ENCODE results near the gene LPXN.

DNA sequence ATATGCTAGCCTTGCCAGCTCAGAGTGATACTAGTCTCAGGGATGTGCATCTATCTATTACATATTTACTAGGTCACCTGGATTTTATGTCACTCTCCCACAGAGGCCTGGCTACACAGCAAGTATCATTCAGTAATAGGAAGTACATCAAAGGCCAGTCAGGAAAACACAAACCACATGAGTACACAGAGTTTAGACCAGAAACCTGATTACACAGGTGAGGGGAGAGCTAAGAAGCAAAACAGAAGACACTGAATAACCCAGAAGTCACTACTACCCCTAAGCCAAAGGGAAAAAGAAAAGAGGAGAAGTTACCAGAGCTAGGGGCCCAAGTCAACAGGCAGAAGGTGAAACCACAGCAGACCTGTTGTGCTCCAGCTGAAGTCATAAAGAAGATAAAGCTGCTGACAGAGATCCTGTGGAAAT lies 13.3 kb downstream of the LPXN start:
- no peak for TF ChIP-seq EGR1 (IDR thresholded peaks at IDR 0.05)
- no peak for TF ChIP-seq EP300 (IDR thresholded peaks at IDR 0.05; ENCODE audit: borderline replicate concordance)
- TF ChIP-seq, protein P1, sequence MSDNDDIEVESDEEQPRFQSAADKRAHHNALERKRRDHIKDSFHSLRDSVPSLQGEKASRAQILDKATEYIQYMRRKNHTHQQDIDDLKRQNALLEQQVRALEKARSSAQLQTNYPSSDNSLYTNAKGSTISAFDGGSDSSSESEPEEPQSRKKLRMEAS (IDR thresholded peaks at IDR 0.05) = no peak
- no peak for TF ChIP-seq FOXM1 (IDR thresholded peaks at IDR 0.05; ENCODE audit: borderline replicate concordance, low read depth)
- TF ChIP-seq RAD21 (IDR thresholded peaks at IDR 0.05; ENCODE audit: low read depth) = no peak
- TF ChIP-seq, protein P2, sequence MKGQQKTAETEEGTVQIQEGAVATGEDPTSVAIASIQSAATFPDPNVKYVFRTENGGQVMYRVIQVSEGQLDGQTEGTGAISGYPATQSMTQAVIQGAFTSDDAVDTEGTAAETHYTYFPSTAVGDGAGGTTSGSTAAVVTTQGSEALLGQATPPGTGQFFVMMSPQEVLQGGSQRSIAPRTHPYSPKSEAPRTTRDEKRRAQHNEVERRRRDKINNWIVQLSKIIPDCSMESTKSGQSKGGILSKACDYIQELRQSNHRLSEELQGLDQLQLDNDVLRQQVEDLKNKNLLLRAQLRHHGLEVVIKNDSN (IDR thresholded peaks at IDR 0.05) = no peak
- TF ChIP-seq TAF1 (IDR thresholded peaks at IDR 0.05; ENCODE audit: low read depth) = no peak
- TF ChIP-seq, protein P3, sequence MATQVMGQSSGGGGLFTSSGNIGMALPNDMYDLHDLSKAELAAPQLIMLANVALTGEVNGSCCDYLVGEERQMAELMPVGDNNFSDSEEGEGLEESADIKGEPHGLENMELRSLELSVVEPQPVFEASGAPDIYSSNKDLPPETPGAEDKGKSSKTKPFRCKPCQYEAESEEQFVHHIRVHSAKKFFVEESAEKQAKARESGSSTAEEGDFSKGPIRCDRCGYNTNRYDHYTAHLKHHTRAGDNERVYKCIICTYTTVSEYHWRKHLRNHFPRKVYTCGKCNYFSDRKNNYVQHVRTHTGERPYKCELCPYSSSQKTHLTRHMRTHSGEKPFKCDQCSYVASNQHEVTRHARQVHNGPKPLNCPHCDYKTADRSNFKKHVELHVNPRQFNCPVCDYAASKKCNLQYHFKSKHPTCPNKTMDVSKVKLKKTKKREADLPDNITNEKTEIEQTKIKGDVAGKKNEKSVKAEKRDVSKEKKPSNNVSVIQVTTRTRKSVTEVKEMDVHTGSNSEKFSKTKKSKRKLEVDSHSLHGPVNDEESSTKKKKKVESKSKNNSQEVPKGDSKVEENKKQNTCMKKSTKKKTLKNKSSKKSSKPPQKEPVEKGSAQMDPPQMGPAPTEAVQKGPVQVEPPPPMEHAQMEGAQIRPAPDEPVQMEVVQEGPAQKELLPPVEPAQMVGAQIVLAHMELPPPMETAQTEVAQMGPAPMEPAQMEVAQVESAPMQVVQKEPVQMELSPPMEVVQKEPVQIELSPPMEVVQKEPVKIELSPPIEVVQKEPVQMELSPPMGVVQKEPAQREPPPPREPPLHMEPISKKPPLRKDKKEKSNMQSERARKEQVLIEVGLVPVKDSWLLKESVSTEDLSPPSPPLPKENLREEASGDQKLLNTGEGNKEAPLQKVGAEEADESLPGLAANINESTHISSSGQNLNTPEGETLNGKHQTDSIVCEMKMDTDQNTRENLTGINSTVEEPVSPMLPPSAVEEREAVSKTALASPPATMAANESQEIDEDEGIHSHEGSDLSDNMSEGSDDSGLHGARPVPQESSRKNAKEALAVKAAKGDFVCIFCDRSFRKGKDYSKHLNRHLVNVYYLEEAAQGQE (IDR thresholded peaks at IDR 0.05; ENCODE audit: low read depth) = no peak
- no peak for TF ChIP-seq ZBTB7A (IDR thresholded peaks at IDR 0.05; ENCODE audit: low read depth)
- no peak for TF ChIP-seq TEAD4 (IDR thresholded peaks at IDR 0.05)
- no peak for TF ChIP-seq CREB1 (IDR thresholded peaks at IDR 0.05; ENCODE audit: low read depth)
- no peak for TF ChIP-seq CEBPB (IDR thresholded peaks at IDR 0.05)

Measured in Ishikawa (cell line).